IPS-NIHi7 (cell line): Measurements from ENCODE around the gene LYST.
"Not testable (repeated sequence)": the region's sequence is repeated elsewhere in the genome, so short reads cannot be mapped to it uniquely, and the experiment has no call there.

Experiments
- DNase-seq: peaks from one replicate; pipeline ENCODE4 v3.0.0; 2012; ENCODE audit warnings: mixed read lengths; ENCODE audit errors: extremely low spot score

Gene LYST

GRCh38 chr1:235637756-235638534 lies 228.8 kb downstream of the LYST start:
- DNase-seq = no peak

- DNase-seq = no peak
These were observed 230.6 kb downstream of the LYST start for GRCh38 chr1:235635938-235636662.

GRCh38 chr1:235632506-235633401 lies 234.0 kb downstream of the LYST start:
- no peak for DNase-seq

DNA sequence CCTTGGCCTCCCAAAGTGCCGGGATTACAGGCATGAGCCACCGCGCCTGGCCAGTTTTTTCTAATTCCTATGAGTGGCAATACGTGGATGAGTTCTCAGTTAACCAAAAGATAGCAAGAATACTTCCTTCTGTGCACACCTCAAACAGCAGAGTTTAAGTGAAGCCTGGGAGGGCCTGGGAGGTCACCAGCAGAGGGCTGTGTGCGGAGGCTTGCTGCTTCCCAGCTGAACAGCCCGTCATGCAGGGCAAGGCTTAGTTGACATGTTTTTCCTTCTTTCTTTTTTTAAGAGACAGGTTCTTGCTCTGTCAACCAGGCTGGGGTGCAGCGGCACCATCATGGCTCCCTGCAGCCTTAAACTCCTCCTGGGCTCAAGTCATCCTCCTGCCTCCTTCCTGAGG lies 234.9 kb downstream of the LYST start:
- no peak for DNase-seq

- DNase-seq = no peak
These were observed 238.2 kb downstream of the LYST start for GRCh38 chr1:235628316-235629005.

DNA sequence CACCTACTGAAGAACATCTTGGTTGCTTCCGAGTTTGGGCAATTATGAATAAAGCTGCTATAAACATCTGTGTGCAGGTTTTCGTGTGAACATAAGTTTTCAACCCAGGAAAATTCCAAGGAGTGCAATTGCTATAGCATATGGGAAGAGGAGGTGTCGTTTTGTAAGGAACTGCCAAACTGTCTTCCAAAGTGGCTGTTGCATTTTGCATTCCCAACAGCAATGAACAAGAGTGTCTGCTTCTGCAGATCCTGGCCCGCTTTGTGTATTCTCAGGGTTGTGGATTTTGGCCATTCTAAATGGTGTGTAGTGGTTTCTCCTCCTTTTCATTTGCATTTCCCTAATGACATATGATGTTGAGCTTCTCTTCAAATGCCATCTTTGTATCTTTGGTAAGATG lies 240.9 kb downstream of the LYST start:
- DNase-seq = no peak

DNA sequence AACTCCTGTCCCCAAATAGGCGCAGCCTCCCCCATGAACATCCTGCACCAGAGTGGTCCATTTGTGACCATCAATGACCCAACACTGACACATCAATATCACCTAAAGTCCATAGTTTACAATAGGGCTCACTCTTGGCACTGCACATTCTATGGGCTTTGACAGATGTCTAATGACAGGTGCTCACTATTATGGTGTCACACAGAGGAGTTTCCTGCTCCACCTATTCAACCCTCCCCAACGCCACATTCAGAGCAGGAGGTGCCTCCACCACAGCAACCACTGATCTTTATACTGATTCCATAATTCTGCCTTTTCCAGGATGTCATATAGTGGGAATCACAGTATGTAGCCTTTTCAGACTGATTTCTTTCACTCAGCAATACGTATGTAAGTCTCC lies 241.4 kb downstream of the LYST start:
- no peak for DNase-seq

GRCh38 chr1:235624721-235625333 lies 241.9 kb downstream of the LYST start:
- no peak for DNase-seq

DNA sequence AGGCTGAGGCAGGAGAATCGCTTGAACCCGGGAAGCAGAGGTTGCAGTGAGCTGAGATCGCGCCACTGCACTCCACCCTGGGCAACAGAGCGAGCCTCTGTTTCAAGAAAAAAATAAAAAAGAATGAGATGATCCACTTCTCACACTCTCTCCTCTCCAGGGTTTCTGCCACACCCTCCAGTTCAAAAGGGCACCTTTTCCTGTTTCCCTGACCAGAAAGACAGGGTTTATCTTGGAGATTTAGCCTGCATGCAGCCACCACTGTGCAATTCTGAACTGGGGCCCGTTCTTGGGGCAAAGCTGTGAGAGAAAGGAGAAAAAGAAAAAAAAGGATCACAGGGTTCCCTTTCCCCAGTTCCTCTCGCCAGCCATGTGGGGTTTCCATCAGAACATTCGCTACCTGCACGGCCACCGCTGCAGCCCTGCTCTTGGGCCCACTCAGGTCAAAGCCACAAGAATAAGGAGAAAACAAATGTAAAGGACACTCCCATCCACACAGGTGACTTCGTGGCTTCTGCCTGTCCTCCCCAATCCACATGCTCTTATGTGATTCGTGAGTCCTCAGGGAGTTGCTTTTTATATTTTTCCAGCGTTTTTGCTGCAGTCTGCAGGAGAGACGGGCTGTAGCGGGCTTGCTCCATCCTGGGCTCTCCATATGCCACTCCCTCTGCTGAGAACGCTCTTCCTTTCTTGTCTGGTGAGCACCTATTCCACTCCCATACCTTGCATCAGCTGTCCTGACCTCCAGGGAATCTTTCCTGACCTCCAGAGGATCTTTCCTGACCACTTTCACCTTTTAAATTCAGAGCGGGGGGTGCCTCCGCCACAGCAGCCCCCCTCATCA lies 243.5 kb downstream of the LYST start:
- DNase-seq = no peak

DNA sequence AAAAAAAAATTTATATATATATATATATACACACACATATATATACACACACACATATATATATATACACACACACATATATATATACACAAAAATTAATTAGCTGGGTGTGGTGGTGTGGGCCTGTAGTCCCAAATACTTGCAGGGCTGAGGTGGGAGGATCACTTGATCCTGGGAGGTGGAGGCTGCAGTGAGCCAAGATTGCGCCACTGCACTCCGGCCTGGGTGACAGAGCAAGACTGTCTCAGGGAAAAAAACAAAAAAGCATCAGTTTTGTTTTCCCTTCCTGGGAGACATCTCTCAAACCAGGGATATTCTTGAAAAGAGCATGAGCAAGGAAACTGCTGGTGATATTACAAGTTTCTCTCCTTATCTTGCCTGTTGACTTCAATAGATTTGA lies 247.6 kb downstream of the LYST start:
- DNase-seq = not testable (repeated sequence)

DNA sequence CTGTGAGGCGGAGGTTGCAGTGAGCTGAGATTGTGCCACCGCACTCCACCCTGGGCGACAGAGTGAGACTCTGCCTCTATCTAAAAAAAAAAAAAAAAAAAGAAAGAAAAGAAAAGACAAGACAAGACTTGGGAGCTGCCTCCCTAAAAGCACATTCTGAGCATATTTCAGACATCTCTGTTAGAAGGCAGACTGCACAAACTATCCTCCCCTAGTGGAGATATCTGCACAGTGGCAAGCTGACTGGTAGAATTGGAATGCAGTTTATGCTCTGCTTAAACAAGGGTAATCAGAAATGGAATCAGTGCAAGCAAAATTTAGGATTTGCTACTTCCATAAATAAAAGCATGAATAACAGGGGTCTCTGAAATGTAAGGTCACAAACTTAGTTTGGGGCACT lies 248.9 kb downstream of the LYST start:
- DNase-seq = no peak

DNA sequence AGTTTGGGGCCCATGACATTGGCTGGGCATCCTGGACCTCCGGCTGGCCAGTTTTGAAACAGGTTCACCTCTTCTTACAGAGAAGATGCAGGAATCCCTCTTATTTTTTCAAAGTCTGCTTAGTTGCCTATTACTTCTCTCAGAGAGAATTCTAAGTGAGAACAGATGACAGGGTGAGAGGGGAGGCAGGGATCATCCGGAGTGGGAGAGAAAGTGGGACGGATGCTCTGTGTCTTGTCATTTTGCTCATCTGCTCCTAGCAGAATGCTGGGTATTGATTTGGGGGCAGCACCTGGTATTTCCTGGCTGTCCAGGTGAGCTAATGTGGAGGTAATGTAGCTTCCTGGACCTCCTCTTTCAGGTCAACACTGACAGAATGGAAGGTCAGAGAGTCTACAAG lies 249.6 kb downstream of the LYST start:
- DNase-seq = no peak

- no peak for DNase-seq
These were observed 252.2 kb downstream of the LYST start for GRCh38 chr1:235614442-235614954.

- DNase-seq = no peak
These were observed 253.1 kb downstream of the LYST start for GRCh38 chr1:235613602-235614001.

DNA sequence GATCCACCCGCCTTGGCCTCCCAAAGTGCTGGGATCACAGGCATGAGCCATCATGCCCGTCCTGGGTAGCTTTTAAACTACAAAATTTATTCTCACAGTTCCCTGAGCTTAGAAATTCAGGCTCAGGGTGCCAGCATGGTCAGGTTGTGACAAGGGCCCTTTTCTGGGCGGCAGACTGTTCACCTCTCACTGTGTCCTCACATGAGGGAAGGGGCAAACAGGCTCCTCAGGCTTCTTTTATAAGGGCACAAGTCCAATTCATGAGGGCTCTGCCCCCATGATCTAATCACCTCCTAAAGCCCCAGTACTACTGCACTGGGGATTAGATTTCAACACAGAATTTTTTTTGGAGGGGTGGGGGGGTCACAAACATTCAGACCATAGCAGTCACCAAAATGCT lies 253.9 kb downstream of the LYST start:
- DNase-seq = no peak
